Right lobe of liver (tissue), 6 donors: ENCODE data around the gene PMEPA1. TPM values are rescaled to one million over a fixed set of nuclear protein-coding genes. Genes with fewer than 3 reads are reported as not detected.

ENCODE experiments used
- ATAC-seq, 4 donors: fragments of 200-7000 bp; cut with Tn5 transposase; one replicate each; pipeline ENCODE4 v1.9.1; 2020; ENCODE audit warnings: mild to moderate bottlenecking in 4 of 4, moderate library complexity in 4 of 4
- DNase-seq, 3 donors: peaks; one replicate each; pipeline ENCODE4 v3.0.0-alpha.2; 2020
- H3K27ac ChIP-seq, 3 donors: fragments of 200-600 bp; one replicate each; pipeline ENCODE4 v1.8.0; 2022
- H3K27me3 ChIP-seq, 2 donors: fragments of 200-600 bp; one replicate each; pipeline ENCODE4 v1.8.0; 2022
- H3K36me3 ChIP-seq, 4 donors: fragments of 200-600 bp; sonication (generic) in 1 of 4; one replicate each; pipeline versions ENCODE4 v1.5.1 to v1.8.0; 2017 to 2022; ENCODE audit warnings: control low read depth in 1 of 4
- H3K4me1 ChIP-seq, 4 donors: fragments of 200-600 bp; sonication (generic) in 1 of 4; one replicate each; pipeline versions ENCODE4 v1.5.1 to v1.8.0; 2017 to 2022; ENCODE audit warnings: control low read depth in 1 of 4
- H3K4me3 ChIP-seq, 3 donors: fragments of 200-600 bp; one replicate each; pipeline ENCODE4 v1.8.0; 2022
- H3K9me3 ChIP-seq, 4 donors: fragments of 200-600 bp; sonication (generic) in 1 of 4; one replicate each; pipeline versions ENCODE4 v1.5.1 to v1.8.0; 2017 to 2022; ENCODE audit warnings: control low read depth in 1 of 4
- POLR2A ChIP-seq: fragments of 450-650 bp; IDR thresholded peaks from one replicate; pipeline ENCODE4 v1.6.1; 2017; ENCODE audit warnings: antibody characterized with exemption, mild to moderate bottlenecking
- WGBS: methylation state at CpG from one replicate; pipeline ENCODE4 v1.1.6; 2018; ENCODE audit warnings: low coverage, low lambda C conversion rate; ENCODE audit not compliant: insufficient coverage; ENCODE audit errors: missing lambda C conversion rate; 5-methylcytosine and 5-hydroxymethylcytosine counted together
- intact Hi-C, 2 donors: fragments of 100-400 bp; cut with DNase I; formaldehyde crosslinking; loops; one replicate each; pipeline versions ENCODE4 v1.11.2 to v1.14.1; 2022
- total RNA-seq, 6 experiments: library from RNA; depleted of rRNA in 2 of 6; stranded (reverse); fragments of >200 nt in 2 of 6; fragmentation: NEBNext Ultra II Directional in 3 of 6; extraction: Animal tissue kit (Norgen Biotek cat#: 25700) in 3 of 6; gene quantifications; one replicate each; pipeline versions ENCODE4 v1.1.0 to v1.2.4, GENCODE V29; 2016 to 2023
- TF ChIP-seq, protein P1 (sequence below), 4 donors: fragments of 200-600 bp in 3 of 4; fragments of 450-650 bp in 1 of 4; IDR thresholded peaks; one replicate each; pipeline versions ENCODE4 v1.5.1 to v1.8.0; 2016 to 2022; ENCODE audit warnings: antibody characterized with exemption in 4 of 4, mild to moderate bottlenecking in 2 of 4
- donor health status: DM: no; HTN: yes; CAD: no.
- donor health status: DM: no; HTN: no; CAD: no.
- donor health status: DM: no; HTN: no; CAD: no.
- donor health status: DM: no; HTN: yes; CAD: no.
- donor health status: DM: no; HTN: yes; CAD: no.

PMEPA1 gene
- total RNA-seq, 6 experiments from 2014 or later, result 0.50 to 2.3 (median 1.4) TPM

- H3K27me3 ChIP-seq, result no peaks in the 10 kb centered on the region
- 49% methylated on average over 10 of the region's 24 CpGs for WGBS
These were observed 28.6 kb downstream of the PMEPA1 start for GRCh38 chr20:57680934-57681914.

DNA sequence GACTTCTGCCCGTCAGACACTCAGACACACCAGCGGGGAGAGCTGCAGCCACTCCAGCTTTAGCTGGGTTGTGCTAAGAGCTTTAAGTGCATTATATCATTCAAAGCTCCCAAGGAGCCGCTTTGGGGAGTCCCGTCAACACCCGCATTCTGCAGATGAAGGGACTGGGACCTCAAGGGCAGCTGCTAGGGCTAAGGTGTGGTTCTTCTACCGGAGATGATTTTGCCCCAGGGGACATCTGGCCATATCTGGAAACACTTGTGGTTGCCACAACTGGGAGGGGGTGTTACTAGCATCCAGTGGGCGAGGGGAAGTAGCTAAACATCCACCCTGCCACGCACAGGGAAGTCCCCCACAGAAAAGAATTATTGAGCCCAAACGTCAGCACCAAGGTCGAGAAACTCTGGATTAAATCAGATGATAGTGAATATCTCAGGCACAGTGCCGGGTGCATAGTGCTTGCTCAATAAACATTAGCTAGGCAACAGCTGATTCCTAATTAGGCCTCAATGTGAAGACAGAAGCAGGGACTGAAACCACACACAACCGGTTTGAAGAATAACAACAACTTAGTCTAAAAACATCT is 29.6 kb downstream of the PMEPA1 start:
- Histone ChIP-seq H3K4me1 (no peaks in the 10 kb centered on the region), H3K27me3 (no peaks in the 10 kb centered on the region), H3K36me3 (no peaks in the 10 kb centered on the region), H3K27ac (no peak overlapping the region), H3K4me3 (no peak overlapping the region), H3K9me3 (no peaks in the 10 kb centered on the region)
- ATAC-seq (no peak), DNase-seq (no peak)
- 26% methylated on average over 6 of the region's 12 CpGs for WGBS
- intact Hi-C loops, result no loop called here
- TF ChIP-seq, protein P1, sequence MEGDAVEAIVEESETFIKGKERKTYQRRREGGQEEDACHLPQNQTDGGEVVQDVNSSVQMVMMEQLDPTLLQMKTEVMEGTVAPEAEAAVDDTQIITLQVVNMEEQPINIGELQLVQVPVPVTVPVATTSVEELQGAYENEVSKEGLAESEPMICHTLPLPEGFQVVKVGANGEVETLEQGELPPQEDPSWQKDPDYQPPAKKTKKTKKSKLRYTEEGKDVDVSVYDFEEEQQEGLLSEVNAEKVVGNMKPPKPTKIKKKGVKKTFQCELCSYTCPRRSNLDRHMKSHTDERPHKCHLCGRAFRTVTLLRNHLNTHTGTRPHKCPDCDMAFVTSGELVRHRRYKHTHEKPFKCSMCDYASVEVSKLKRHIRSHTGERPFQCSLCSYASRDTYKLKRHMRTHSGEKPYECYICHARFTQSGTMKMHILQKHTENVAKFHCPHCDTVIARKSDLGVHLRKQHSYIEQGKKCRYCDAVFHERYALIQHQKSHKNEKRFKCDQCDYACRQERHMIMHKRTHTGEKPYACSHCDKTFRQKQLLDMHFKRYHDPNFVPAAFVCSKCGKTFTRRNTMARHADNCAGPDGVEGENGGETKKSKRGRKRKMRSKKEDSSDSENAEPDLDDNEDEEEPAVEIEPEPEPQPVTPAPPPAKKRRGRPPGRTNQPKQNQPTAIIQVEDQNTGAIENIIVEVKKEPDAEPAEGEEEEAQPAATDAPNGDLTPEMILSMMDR (IDR thresholded peaks at IDR 0.05), result no peak
- no peak for TF ChIP-seq POLR2A

More at GRCh38 chr20:57680934-57681914, 28.6 kb downstream of the PMEPA1 start:
- H3K4me3 ChIP-seq, result no peak overlapping the region
- TF ChIP-seq POLR2A, result no peak
- TF ChIP-seq, protein P1 (IDR thresholded peaks at IDR 0.05), result no peak
- H3K4me1 ChIP-seq, result no peaks in the 10 kb centered on the region
- ATAC-seq (peak in 2 of 4 donors; percentile 7 to 23), DNase-seq (no peak)
- H3K9me3 ChIP-seq, result no peaks in the 10 kb centered on the region
- intact Hi-C loops, result no loop called here
- no peak overlapping the region for H3K27ac ChIP-seq
- H3K36me3 ChIP-seq, result no peaks in the 10 kb centered on the region

DNA sequence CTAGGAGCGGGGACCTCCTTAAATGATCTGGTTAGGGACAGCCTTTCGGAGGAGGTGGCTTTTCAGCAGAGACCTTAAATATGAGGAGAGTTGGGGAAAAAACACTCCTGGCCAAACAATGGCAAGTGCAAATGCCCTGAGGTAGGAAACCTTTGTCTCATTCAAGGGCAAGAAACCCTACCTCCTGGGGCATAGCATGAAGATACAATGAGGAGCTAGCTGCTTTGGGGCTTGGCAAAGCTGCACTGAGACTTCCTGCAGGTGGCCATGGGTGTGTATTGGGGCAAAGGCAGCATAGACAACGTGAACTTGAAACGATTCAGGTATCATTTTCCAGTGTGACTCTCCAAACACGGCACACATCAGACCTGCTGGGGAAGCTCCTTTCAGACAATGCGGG is 30.7 kb downstream of the PMEPA1 start:
- ATAC-seq (no peak), DNase-seq (no peak)
- Histone ChIP-seq H3K36me3 (no peaks in the 10 kb centered on the region), H3K27me3 (no peaks in the 10 kb centered on the region), H3K4me3 (no peak overlapping the region), H3K9me3 (no peaks in the 10 kb centered on the region), H3K27ac (no peak overlapping the region), H3K4me1 (no peaks in the 10 kb centered on the region)
- WGBS, result 83% methylated on average over 5 of the region's 6 CpGs
- no peak for TF ChIP-seq POLR2A
- TF ChIP-seq, protein P1 (IDR thresholded peaks at IDR 0.05), result no peak
- intact Hi-C loops, result no loop called here

GRCh38 chr20:57678340-57678739 is 31.5 kb downstream of the PMEPA1 start:
- intact Hi-C loops, result no loop called here
- no peak for ATAC-seq
- H3K4me3 ChIP-seq, result no peak overlapping the region
- H3K36me3 ChIP-seq, result no peaks in the 10 kb centered on the region
- TF ChIP-seq, protein P1 (IDR thresholded peaks at IDR 0.05), result no peak
- TF ChIP-seq POLR2A, result no peak
- DNase-seq, result no peak
- 38% methylated on average over 5 of the region's 12 CpGs for WGBS
- no peaks in the 10 kb centered on the region for H3K27me3 ChIP-seq
- no peaks in the 10 kb centered on the region for H3K9me3 ChIP-seq
- H3K27ac ChIP-seq, result no peak overlapping the region
- no peaks in the 10 kb centered on the region for H3K4me1 ChIP-seq
